Measurements from ENCODE around the gene KIF1A.

DNA sequence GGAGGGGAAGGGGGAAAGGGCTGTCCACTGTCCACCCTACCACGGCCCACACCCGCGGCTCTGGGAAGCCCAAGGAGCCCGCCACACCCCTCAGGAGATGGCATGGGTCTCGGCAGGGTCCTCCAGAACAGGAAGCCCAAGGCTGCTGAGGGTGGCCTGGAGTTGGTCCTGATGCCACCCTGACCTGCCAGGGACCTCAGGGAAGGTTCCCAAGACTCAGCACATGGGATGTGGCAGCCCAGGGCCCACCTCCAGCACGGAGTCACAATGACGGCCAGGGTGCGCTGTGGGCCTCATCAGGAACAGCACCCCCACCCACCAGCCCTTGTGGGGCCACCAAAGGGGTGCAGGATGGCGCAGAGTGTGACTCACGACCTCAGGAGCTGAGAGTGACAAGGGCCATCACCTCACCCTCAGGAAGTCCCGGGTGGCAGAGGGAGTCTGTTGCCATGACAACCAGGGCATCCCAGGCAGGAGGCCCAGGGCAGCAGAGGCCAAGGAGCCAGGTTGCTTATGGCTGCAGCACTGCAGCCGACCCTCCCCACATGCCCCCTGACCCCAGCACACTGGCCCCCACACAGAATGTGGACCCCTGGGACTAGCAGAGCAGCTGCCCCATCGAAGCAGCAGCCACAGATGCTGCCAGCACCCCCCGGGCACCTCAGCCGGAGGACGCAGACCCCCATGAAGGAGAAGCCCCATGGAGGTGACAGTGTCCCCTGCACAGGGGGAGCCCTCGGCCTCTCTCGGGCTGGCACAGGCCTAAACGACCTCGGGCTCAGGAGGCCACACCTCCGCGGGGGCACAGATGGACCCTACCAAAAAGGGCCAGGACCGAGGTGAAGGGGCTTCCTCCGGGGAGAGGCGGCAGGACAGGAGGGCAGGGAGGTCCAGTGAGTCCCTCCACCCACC lies 34.3 kb downstream of the KIF1A start:
- no peak for TF ChIP-seq CTCF (IDR thresholded peaks at IDR 0.05; ENCODE audit: extremely low read depth in 1 of 2, insufficient read depth in 1 of 2, low read depth in 1 of 2, low read length in 2 of 2)
- TF ChIP-seq POLR2AphosphoS5 (IDR thresholded peaks at IDR 0.05; ENCODE audit: insufficient read depth, low read depth, low read length), result no peak
- no peak for TF ChIP-seq POLR2A (IDR thresholded peaks at IDR 0.05; ENCODE audit: low read depth, low read length)
- TF ChIP-seq EZH2 (IDR thresholded peaks at IDR 0.05; ENCODE audit: borderline replicate concordance, low read depth, low read length, severe bottlenecking), result no peak
- no peak for TF ChIP-seq MYC (IDR thresholded peaks at IDR 0.05; ENCODE audit: low read depth, low read length)
- no peak for TF ChIP-seq MAX (IDR thresholded peaks at IDR 0.05; ENCODE audit: insufficient read depth, insufficient read length)
- no peak for TF ChIP-seq JUN (IDR thresholded peaks at IDR 0.05; ENCODE audit: borderline replicate concordance, insufficient read depth, insufficient read length, low read depth)
- TF ChIP-seq FOS (IDR thresholded peaks at IDR 0.05; ENCODE audit: borderline replicate concordance, insufficient read depth, low read length), result no peak
- no peak for TF ChIP-seq GATA2 (IDR thresholded peaks at IDR 0.05; ENCODE audit: insufficient read depth, insufficient read length, low read depth, low read length)

Measured in endothelial cell of umbilical vein (primary cell).